CD4-positive, alpha-beta T cell treated with Interleukin-6 for 4 hours (primary cell): ENCODE data around the gene GTF2I.
A peak's percentile ranks its signal among the peaks of the same experiment; 100 is the strongest.
"Not testable (repeated sequence)": the region's sequence is repeated elsewhere in the genome, so short reads cannot be mapped to it uniquely, and the experiment has no call there.

Experiments used
- DNase-seq: peaks from one replicate; pipeline ENCODE4 v3.0.0-alpha.2; 2020; ENCODE audit warnings: mixed read lengths

The GTF2I gene

GRCh38 chr7:74656837-74657691, 454 bp upstream of the GTF2I start:
- DNase-seq, result peak; percentile 99

GRCh38 chr7:74658178-74659004, 873 bp downstream of the GTF2I start:
- DNase-seq, result peak; percentile 92

GRCh38 chr7:74660202-74660601, 2.7 kb downstream of the GTF2I start:
- not testable (repeated sequence) for DNase-seq

GRCh38 chr7:74661836-74662794, 4.6 kb downstream of the GTF2I start:
- DNase-seq, result not testable (repeated sequence)

- DNase-seq, result no peak
Observed at GRCh38 chr7:74665296-74665938, 7.9 kb downstream of the GTF2I start.

DNA sequence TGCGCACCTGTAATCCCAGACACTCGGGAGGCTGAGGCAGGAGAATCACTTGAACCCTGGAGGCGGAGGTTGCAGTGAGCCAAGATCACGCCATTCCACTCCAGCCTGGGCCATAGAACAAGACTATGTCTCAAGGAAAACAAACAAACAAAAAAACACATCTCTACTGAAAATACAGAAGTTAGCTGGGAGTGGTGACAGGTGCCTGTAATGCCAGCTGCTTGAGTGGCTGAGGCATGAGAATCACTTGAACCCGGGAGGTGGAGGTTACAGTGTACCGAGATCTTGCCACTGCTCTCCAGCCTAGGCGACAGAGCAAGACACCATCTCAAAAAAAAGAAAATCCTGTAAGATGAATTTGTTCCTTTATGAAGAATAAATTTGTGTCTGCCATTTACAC, 9.5 kb downstream of the GTF2I start:
- not testable (repeated sequence) for DNase-seq

DNA sequence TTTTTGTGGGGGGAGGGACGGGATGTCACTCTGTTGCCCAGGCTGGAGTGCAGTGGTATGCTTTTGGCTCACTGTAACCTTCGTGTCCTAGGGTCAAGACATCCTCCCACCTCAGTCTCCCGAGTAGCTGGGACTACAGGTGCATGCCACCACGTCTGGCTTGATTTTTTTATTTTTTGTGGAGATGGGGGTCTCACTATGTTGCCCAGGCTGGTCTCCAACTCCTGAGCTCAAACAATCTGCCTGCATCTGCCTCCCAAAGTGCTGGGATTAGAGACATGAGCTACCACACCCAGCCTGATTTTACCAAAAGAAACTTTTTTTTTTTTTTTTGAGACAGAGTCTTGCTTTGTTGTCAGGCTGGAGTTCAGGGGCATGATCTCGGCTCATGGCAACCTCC, 10.0 kb downstream of the GTF2I start:
- DNase-seq, result not testable (repeated sequence)

DNA sequence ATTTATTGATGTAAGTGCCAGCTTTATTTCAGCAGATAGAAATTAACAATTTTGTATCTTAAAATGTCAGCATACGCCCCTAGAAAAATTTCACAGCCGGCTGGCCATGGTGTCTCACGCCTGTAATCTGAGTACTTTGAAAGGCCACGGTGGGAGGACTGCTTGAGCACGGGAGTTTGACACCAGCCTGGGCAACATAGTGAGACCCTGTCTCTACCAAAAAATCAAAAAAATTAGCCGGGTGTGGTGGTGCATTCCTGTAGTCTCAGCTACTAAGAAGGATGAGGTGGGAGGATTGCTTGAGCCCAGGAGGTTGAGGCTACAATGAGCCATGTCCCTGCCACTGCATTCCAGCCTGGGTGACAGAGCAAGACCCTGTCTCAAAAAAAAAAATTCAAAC, 14.1 kb downstream of the GTF2I start:
- no peak for DNase-seq

DNA sequence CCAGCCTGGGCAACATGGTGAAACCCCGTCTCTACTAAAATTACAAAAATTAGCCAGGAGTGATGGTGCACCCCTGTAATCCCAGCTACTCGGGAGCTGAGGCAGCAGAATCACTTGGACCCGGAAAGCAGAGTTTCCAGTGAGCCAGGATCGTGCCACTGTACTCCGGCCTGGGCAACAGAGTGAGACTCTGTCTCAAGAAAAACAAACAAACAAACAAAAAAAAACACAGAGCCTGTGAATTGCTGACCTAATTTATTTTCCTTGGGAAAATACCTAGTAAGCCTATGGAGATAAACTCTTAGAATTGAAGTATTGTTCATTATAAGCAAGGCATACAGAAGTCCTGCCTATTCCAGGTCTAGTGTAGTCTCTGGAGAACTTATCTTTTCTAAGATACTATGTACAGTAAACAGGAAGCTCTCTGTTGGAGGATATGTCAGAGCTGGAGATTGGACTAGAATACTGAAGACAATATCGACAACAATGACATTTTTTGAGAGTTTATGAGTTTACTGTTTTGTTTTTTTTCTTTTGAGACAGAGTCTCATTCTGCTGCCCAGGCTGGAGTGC, 14.9 kb downstream of the GTF2I start:
- no peak for DNase-seq

- DNase-seq, result no peak
Observed at GRCh38 chr7:74674166-74674565, 16.6 kb downstream of the GTF2I start.

GRCh38 chr7:74682829-74683228, 25.3 kb downstream of the GTF2I start:
- DNase-seq, result no peak

DNA sequence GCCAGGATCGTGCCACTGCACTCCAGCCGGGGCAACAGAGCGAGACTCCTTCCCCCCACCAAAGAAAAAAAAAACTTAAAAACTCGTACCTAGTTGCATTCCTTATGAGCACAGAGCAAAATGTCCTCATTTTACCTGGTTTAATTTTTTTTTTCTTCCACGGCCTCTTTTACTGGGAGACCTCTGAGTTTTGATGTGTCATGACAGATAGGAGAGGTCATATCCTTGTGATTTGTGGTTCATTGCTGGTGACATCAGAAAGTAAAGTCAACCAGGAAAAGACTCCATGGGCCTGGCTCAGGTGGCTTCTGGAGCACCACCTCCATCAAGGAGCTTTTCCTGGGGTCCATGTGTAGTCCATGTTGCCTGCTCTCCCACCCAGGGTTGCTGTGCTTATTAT, 26.3 kb downstream of the GTF2I start:
- no peak for DNase-seq

GRCh38 chr7:74684473-74684872, 27.0 kb downstream of the GTF2I start:
- no peak for DNase-seq

DNA sequence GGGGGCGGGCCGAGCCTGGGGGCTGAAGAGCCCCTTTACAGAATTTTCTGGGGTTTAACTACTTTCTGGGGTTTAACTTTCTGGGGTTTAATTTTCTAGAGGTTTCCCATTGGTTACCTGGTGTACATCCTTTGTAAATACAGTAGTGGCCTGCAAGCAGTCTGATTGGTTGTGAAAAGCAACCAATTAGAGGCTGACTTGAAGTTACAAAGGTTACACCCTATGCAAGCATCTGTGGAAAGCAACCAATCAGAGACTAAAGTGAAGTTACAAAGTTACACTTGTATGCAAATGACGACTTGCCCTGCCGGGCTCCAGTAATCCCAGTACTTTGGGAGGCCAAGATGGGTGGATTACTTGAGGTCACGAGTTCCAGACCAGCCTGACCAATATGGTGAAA, 27.4 kb downstream of the GTF2I start:
- DNase-seq, result no peak

- no peak for DNase-seq
Observed at GRCh38 chr7:74690474-74690873, 33.0 kb downstream of the GTF2I start.

DNA sequence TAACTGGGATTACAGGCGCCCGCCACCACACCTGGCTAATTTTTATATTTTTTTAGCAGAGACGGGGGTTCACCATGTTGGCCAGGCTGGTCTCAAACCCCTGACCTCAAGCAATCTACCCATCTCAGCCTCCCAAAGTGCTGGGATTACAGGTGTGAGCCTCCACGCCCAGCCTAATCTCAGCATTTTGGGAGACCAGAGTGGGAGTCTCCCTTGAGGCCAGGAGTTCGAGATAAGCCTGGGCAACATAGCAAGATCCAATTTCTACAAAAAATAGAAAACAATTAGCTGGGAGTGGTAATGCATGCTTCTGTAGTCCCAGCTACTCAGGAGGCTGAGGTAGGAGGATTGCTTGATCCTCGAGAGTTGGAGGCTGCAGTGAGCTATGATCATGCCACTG, 46.9 kb downstream of the GTF2I start:
- DNase-seq, result not testable (repeated sequence)

- DNase-seq, result no peak
Observed at GRCh38 chr7:74707238-74707637, 49.7 kb downstream of the GTF2I start.

GRCh38 chr7:74708569-74709275, 51.2 kb downstream of the GTF2I start:
- DNase-seq, result no peak

GRCh38 chr7:74709880-74710671, 52.6 kb downstream of the GTF2I start:
- no peak for DNase-seq

- no peak for DNase-seq
Observed at GRCh38 chr7:74713567-74713966, 56.0 kb downstream of the GTF2I start.
